ENCODE results near the gene COASY.

The COASY gene

DNA sequence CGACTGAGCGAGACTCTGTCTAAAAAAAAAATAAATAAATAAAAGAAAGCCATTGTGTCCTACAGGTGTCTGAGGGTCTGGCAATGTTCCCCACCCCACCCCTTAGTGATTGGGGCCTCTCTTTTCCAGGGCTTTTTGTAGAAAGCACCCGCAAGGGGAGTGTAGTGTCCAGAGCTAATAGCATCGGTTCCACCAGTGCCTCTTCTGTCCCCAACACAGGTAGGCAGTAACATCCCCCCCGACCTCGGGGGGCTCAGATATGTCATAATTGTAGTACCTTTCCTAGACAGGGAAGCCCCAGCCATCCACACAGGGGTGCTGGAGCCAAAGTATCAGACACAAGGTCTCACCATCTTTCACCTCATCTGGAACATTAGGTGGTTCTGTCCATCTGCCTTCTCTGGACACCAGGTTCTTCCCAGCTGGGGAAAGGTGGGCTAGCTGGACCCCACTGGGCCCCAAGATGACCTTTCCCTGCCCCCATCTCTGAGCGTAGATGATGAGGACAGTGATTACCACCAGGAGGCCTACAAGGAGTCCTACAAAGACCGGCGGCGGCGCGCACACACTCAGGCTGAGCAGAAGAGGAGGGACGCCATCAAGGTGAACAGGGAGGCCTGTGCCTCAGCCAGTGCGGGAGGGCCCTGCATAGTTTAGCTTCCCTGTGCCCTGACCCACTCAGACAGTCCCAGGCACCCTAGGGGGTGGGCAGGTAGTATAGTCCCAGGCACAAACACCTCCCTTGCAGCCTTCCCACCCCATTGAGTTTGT, 6.6 kb downstream of the COASY start:
- H3K27ac ChIP-seq (ENCODE audit: low read length): no peak overlapping the region
- H3K4me3 ChIP-seq (ENCODE audit: low read length): no peak overlapping the region
- H3K9me3 ChIP-seq (ENCODE audit: insufficient read depth, low read depth, low read length): no peaks in the 10 kb centered on the region
- H3K9ac ChIP-seq (ENCODE audit: low read depth, low read length): no peak overlapping the region
- no peaks in the 10 kb centered on the region for H3K27me3 ChIP-seq (ENCODE audit: insufficient read depth, low read length)
- no peaks in the 10 kb centered on the region for H3K4me1 ChIP-seq (ENCODE audit: insufficient read depth, low read length)
- H3K36me3 ChIP-seq (ENCODE audit: insufficient read depth, low read depth, low read length): peaks cover 77% of the 10 kb centered on the region

DNA sequence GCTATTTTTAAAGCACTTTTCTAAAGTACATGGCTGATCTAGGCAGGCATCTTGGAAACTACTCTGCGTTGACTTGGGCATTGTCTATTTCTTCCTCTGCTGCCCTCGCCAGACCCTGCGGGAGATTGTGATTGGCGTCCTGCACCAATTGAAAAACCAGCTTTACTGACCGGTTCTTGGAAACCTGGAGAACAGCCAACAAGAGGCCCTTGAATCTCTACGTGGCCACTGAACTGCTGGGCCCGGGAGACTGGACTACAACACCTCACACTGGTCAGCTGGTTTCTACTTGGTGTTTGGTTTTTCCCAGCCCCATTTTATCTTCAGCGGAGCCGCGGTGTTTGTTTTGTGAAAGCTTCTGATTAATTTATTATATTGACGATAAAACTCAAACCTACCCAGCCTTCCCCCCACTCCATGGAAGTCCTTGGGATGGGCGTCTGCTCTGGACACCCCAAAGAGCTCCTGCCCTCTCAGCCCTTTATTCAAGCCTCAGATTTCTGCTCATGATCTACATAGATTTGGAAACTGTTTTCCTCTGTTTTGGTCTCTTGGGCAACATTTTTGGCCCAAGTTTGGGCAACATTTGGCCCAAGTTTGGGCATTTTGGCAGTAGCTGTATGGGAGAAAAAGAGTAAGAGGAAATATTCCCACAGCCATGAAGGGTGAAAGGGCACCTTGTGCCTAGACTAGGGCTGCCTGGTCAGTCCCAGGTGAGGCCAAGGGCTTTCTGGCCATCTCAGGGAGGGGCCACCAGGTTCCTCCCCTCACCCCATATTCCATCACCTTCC, 9.7 kb downstream of the COASY start:
- no peaks in the 10 kb centered on the region for H3K9me3 ChIP-seq (ENCODE audit: insufficient read depth, low read depth, low read length)
- no peak overlapping the region for H3K27ac ChIP-seq (ENCODE audit: low read length)
- H3K9ac ChIP-seq (ENCODE audit: low read depth, low read length): no peak overlapping the region
- H3K4me1 ChIP-seq (ENCODE audit: insufficient read depth, low read length): no peaks in the 10 kb centered on the region
- peaks cover 78% of the 10 kb centered on the region for H3K36me3 ChIP-seq (ENCODE audit: insufficient read depth, low read depth, low read length)
- no peak overlapping the region for H3K4me3 ChIP-seq (ENCODE audit: low read length)
- no peaks in the 10 kb centered on the region for H3K27me3 ChIP-seq (ENCODE audit: insufficient read depth, low read length)

DNA sequence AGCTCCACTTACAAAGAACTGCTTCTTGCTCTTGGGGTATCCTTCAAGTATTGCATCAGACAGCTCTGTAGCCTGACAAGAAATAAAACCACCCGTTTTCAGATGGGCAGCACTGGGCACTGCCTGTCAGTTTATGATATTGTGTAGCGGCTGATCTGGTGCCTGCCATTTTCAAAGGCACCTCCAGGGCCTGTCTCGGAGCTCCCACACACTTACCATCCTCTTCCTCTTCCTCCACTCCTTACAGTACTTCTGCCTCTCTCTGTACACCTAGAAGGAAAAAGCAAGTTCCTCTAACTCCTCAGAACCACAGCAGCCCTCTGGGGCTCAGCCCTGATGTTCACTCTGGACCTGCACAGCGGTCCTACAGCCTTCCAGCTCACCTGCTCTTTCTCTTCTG, 11.1 kb downstream of the COASY start:
- Histone ChIP-seq H3K4me1 (ENCODE audit: insufficient read depth, low read length) (no peaks in the 10 kb centered on the region), H3K27ac (ENCODE audit: low read length) (no peak overlapping the region)

DNA sequence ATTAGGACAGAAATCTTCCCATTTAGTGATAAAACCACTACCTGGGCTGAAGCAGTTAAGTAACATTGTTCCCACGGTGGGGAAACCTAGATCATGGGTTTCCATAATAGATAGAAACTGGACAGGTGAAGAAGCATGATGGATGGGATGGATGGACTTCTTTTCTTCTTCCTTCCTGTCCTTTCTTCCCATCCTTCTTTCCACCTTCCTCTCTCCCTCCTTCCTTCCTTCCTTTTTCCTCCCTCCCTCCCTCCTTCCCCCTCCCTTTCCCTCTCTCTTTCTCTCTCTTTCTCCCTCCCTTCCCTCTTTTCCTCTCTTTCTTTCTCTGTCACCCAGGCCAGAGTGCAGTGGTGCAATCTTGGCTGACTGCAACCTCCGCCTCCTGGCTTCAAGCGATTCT, 12.5 kb downstream of the COASY start:
- no peak overlapping the region for H3K9ac ChIP-seq (ENCODE audit: low read depth, low read length)
- no peaks in the 10 kb centered on the region for H3K4me1 ChIP-seq (ENCODE audit: insufficient read depth, low read length)
- H3K36me3 ChIP-seq (ENCODE audit: insufficient read depth, low read depth, low read length): peaks cover 66% of the 10 kb centered on the region
- no peaks in the 10 kb centered on the region for H3K27me3 ChIP-seq (ENCODE audit: insufficient read depth, low read length)
- H3K4me3 ChIP-seq (ENCODE audit: low read length): no peak overlapping the region
- H3K9me3 ChIP-seq (ENCODE audit: insufficient read depth, low read depth, low read length): no peaks in the 10 kb centered on the region
- no peak overlapping the region for H3K27ac ChIP-seq (ENCODE audit: low read length)

More for the DNA sequence above, 11.1 kb downstream of the COASY start:
- Histone ChIP-seq H3K4me3 (ENCODE audit: low read length) (no peak overlapping the region), H3K9ac (ENCODE audit: low read depth, low read length) (no peak overlapping the region), H3K27me3 (ENCODE audit: insufficient read depth, low read length) (no peaks in the 10 kb centered on the region), H3K36me3 (ENCODE audit: insufficient read depth, low read depth, low read length) (peaks cover 78% of the 10 kb centered on the region), H3K9me3 (ENCODE audit: insufficient read depth, low read depth, low read length) (no peaks in the 10 kb centered on the region)

DNA sequence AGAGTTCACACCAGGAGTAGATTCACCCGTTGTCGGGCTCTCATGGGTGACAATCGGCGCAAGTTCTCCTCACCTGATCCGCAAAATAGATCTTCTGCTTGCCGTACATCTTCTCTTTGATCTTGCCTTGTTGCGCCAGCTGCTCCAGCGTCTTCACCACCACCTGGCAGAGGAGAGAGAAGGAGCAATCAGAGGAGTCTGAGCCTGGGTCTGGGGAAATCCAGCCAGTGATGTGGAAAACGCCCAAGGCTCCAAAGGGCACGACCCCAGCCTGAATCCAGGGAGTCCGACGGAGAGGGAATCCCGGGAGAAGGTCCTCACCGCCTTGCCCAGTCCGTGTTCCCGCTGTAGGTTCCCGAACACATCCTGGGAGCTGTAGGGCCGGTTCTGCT, 15.2 kb downstream of the COASY start:
- peaks cover 60% of the 10 kb centered on the region for H3K36me3 ChIP-seq (ENCODE audit: insufficient read depth, low read depth, low read length)

DNA sequence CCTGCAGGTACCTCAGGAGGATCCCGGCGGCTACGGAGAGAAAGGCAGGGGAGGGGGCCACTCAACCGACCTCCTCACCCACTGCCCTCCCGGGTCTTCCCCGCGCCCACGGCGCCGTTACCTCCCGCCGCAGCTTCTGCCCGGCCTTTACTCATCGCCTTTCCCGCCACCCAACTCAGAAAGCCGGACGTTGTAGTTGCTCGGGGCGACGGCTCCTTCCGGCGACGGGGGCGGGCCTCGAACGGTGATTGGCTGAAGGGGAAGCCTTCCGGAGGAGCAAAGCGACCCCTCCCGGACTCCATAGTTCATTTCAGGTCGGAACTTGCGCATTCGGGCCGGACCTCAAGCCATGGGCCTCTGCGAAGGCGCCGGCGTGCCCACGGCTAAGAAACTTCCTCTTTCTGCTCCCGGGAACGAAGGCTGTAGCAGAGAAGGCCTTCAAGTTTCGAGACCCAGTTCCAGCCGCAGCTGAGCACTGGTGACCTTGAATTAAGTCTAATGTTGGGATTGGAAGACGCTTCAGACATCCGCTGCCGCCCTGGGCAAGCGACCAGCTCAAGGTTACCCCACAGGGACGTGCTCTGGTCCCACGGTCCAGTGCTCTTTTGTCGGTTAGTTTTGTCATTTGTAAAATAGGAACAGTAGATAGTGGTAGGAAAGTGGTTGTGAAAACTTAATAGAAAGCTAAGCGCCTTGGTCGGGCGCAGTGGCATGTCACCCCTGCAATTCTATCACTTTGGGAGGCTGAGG, 15.8 kb downstream of the COASY start, which contains the start of gene PSMC3IP:
Gene PSMC3IP, minus strand, starts transcription at position 198 of the 750 bp plus-strand sequence. Its CDS starts 43 bp downstream, at position 155.
- Histone ChIP-seq H3K27me3 (ENCODE audit: insufficient read depth, low read length) (no peaks in the 10 kb centered on the region), H3K36me3 (ENCODE audit: insufficient read depth, low read depth, low read length) (peaks cover 60% of the 10 kb centered on the region), H3K27ac (ENCODE audit: low read length) (peak within 1 kb of the TSS; percentile 45), H3K9me3 (ENCODE audit: insufficient read depth, low read depth, low read length) (no peaks in the 10 kb centered on the region), H3K4me3 (ENCODE audit: low read length) (peak within 1 kb of the TSS; percentile 94), H3K9ac (ENCODE audit: low read depth, low read length) (peak within 1 kb of the TSS; percentile 95), H3K4me1 (ENCODE audit: insufficient read depth, low read length) (no peaks in the 10 kb centered on the region)

More for the DNA sequence above, 15.2 kb downstream of the COASY start:
- no peaks in the 10 kb centered on the region for H3K4me1 ChIP-seq (ENCODE audit: insufficient read depth, low read length)
- peak overlapping the region; percentile 95 for H3K9ac ChIP-seq (ENCODE audit: low read depth, low read length)
- H3K27ac ChIP-seq (ENCODE audit: low read length): no peak overlapping the region
- H3K9me3 ChIP-seq (ENCODE audit: insufficient read depth, low read depth, low read length): no peaks in the 10 kb centered on the region
- H3K4me3 ChIP-seq (ENCODE audit: low read length): peak overlapping the region; percentile 94
- H3K27me3 ChIP-seq (ENCODE audit: insufficient read depth, low read length): no peaks in the 10 kb centered on the region

DNA sequence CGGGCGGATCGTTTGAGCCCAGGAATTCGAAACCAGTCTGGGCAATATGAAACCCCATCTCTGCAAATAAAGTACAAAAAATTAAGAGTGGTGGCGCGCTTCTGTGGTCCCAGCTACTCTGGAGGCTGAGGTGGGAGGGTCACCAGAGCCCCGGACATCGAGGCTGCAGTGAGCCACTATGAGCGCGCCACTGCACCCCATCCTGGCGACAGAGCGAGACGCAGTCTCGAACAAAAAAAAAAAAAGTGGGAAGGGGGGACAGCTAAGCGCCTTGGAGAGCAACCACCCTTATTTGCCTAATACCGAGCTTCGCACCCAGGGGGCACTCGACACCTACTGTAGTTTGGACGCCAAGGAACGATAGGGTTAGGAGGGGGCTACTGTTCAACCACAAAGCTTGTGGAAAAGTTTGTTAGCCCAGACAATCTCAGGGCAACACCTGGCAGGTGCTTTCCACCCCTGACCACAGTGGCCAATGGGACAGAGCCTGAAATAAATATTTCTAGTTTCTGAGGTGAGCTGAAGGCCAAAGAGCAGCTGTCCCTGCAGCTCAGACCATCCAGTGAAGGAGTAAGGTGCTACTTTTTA, 16.4 kb downstream of the COASY start:
- H3K4me1 ChIP-seq (ENCODE audit: insufficient read depth, low read length): no peaks in the 10 kb centered on the region
- H3K4me3 ChIP-seq (ENCODE audit: low read length): peak overlapping the region; percentile 94
- H3K36me3 ChIP-seq (ENCODE audit: insufficient read depth, low read depth, low read length): peaks cover 60% of the 10 kb centered on the region
- no peaks in the 10 kb centered on the region for H3K27me3 ChIP-seq (ENCODE audit: insufficient read depth, low read length)
- H3K9me3 ChIP-seq (ENCODE audit: insufficient read depth, low read depth, low read length): no peaks in the 10 kb centered on the region
- H3K9ac ChIP-seq (ENCODE audit: low read depth, low read length): peak overlapping the region; percentile 95
- peak overlapping the region; percentile 45 for H3K27ac ChIP-seq (ENCODE audit: low read length)

DNA sequence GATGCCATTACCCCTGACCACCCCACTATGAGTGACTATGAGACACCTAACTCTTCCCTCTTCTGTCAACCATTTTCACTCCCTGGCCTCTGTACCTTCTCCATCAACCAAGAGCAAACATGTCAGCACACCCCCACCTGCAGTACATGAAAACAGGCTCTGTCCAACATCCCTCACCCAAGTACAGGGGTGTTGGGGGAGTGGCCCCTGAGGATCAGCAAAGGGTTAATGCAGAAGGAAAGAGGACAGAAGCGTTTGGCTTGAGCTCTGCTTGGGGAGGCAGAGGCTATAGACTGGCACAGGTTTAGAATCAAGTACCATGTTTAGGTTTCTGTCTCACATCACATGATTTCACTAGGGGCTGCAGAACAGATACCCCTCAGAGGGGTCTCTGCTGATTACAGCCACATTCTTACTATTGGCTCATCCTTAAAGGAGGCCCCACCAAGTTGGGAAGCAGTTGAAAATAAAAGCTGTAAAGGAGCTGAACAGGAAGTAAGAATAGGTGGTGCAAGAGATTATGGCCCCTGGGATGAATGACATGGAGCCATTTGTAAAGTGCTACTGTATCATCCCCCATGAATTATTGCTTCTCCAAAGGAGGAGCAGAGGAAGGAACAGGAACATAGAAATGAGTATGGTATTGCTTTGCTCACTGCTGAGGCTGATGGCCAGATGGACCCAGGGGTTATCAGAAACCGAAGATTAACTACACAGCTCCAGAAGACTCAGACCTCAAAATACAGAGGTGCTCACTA, 18.0 kb downstream of the COASY start:
- peaks cover 60% of the 10 kb centered on the region for H3K36me3 ChIP-seq (ENCODE audit: insufficient read depth, low read depth, low read length)
- peak overlapping the region; percentile 21; the same call in 1 of the 2 replicates for H3K9ac ChIP-seq (ENCODE audit: low read depth, low read length)
- no peaks in the 10 kb centered on the region for H3K4me1 ChIP-seq (ENCODE audit: insufficient read depth, low read length)
- no peak overlapping the region for H3K27ac ChIP-seq (ENCODE audit: low read length)
- no peaks in the 10 kb centered on the region for H3K27me3 ChIP-seq (ENCODE audit: insufficient read depth, low read length)
- H3K9me3 ChIP-seq (ENCODE audit: insufficient read depth, low read depth, low read length): no peaks in the 10 kb centered on the region
- H3K4me3 ChIP-seq (ENCODE audit: low read length): no peak overlapping the region

DNA sequence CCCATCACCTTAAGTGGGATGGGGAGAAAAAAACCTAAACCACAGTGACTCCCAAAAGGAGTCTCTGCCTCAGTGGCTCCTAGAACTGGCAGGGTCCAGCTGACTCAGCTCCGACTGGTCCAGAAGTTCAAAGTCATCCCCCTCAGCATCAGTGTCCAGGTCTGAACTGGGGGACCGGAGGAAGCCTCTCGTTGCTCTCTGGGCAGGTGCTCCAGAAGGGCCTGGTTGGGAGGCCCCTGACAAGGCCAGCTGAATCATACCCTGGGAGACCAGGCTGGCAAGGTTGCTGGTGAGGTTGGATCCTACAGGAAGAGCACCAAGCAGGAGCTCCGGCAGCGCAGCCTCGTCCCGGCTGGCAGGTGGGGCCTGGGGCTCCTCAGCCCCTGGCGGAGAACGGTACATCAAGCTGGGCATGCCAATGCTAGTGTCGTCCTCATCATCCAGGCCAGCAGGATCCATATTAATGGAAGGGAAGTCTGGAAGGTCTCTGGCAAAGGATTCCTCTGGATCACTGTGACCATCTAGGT, 19.9 kb downstream of the COASY start:
- H3K4me1 ChIP-seq (ENCODE audit: insufficient read depth, low read length): no peaks in the 10 kb centered on the region

DNA sequence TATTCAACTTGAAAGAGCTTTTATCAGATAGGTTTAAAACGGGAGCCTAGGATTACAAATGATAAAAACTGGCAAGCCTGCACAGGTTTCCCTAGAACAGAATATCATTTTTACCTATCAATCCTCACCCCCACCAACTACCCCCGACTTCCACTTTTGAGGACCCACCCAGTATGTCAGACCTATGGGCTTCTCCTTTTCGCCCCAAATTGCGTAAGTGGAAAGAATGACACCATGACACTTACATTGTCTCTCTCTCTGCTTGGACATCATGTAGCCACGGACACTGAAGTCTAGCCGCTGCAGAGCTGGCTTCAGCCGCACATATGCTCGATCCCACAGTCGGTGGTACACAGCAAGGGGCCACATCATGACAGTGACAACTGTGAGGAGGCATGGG, 22.9 kb downstream of the COASY start:
- no peak overlapping the region for H3K27ac ChIP-seq (ENCODE audit: low read length)
- no peaks in the 10 kb centered on the region for H3K4me1 ChIP-seq (ENCODE audit: insufficient read depth, low read length)
- H3K27me3 ChIP-seq (ENCODE audit: insufficient read depth, low read length): no peaks in the 10 kb centered on the region
- no peaks in the 10 kb centered on the region for H3K9me3 ChIP-seq (ENCODE audit: insufficient read depth, low read depth, low read length)
- no peak overlapping the region for H3K9ac ChIP-seq (ENCODE audit: low read depth, low read length)
- no peak overlapping the region for H3K4me3 ChIP-seq (ENCODE audit: low read length)
- peaks cover 82% of the 10 kb centered on the region for H3K36me3 ChIP-seq (ENCODE audit: insufficient read depth, low read depth, low read length)

More for the DNA sequence above, 19.9 kb downstream of the COASY start:
- Histone ChIP-seq H3K27me3 (ENCODE audit: insufficient read depth, low read length) (no peaks in the 10 kb centered on the region), H3K4me3 (ENCODE audit: low read length) (no peak overlapping the region), H3K27ac (ENCODE audit: low read length) (no peak overlapping the region), H3K36me3 (ENCODE audit: insufficient read depth, low read depth, low read length) (peaks cover 65% of the 10 kb centered on the region), H3K9ac (ENCODE audit: low read depth, low read length) (no peak overlapping the region), H3K9me3 (ENCODE audit: insufficient read depth, low read depth, low read length) (no peaks in the 10 kb centered on the region)
